Caco-2 (cell line): ENCODE data around the gene RASGRF1. TPM values are rescaled to one million over a fixed set of nuclear protein-coding genes. Genes with fewer than 3 reads are reported as not detected.
"Not testable (repeated sequence)": the region's sequence is repeated elsewhere in the genome, so short reads cannot be mapped to it uniquely, and the experiment has no call there.

ENCODE experiments used
- BruUV-seq: library from RNA; stranded (reverse); fragments of 400-500 nt; replicated peaks from 2 replicates; lab custom pipeline; 2021; lab: Mats Ljungman, UMichigan
- CTCF ChIA-PET: fragments of 300-600 bp; sonication (Branson Sonifier 250); formaldehyde crosslinking; loops from one replicate; lab custom pipeline; 2022; ENCODE audit warnings: antibody characterized with exemption; lab: Charles Lee
- POLR2A ChIA-PET: fragments of 300-600 bp; sonication (Branson Sonifier 250); formaldehyde crosslinking; loops from one replicate; lab custom pipeline; 2022; ENCODE audit warnings: antibody characterized with exemption; lab: Charles Lee
- DNase-seq, 2 experiments: peaks; one replicate each; pipeline versions ENCODE4 v3.0.0 to v3.0.0-alpha.2; 2020 to 2022
- H3K27me3 ChIP-seq: replicated peaks from 2 replicates; pipeline ENCODE4 v1.6.0; 2011; ENCODE audit warnings: low read length; ENCODE audit not compliant: control insufficient read depth, insufficient read depth
- H3K36me3 ChIP-seq: 2 replicates; pipeline ENCODE4 v1.5.1; 2011; ENCODE audit warnings: low read length; ENCODE audit not compliant: control insufficient read depth, insufficient read depth
- H3K4me1 ChIP-seq: fragments of 250-450 bp; sonication (Bioruptor Pico); 2 replicates; pipeline ENCODE4 v1.5.1; 2020; ENCODE audit warnings: mild to moderate bottlenecking
- H3K4me3 ChIP-seq: 2 replicates; pipeline ENCODE4 v1.5.1; 2011; ENCODE audit warnings: low read depth, mild to moderate bottlenecking, control low read depth, low read length
- H3K9me3 ChIP-seq: fragments of 250-450 bp; sonication (Bioruptor Pico); 2 replicates; pipeline ENCODE4 v1.5.1; 2020; ENCODE audit warnings: mild to moderate bottlenecking, moderate library complexity
- H3K27ac Mint-ChIP-seq: one replicate; pipeline ENCODE4 v1.8.0; 2022; ENCODE audit warnings: mixed read lengths; ENCODE audit not compliant: unreplicated experiment
- H3K27me3 Mint-ChIP-seq: one replicate; pipeline ENCODE4 v1.8.0; 2022; ENCODE audit warnings: mixed read lengths; ENCODE audit not compliant: insufficient read depth, unreplicated experiment
- H3K36me3 Mint-ChIP-seq: one replicate; pipeline ENCODE4 v1.8.0; 2022; ENCODE audit warnings: mild to moderate bottlenecking, mixed read lengths; ENCODE audit not compliant: insufficient read depth, unreplicated experiment
- H3K4me1 Mint-ChIP-seq: one replicate; pipeline ENCODE4 v1.8.0; 2022; ENCODE audit warnings: low read depth, mixed read lengths; ENCODE audit not compliant: unreplicated experiment
- H3K4me3 Mint-ChIP-seq: one replicate; pipeline ENCODE4 v1.8.0; 2022; ENCODE audit warnings: mild to moderate bottlenecking, moderate library complexity, mixed read lengths; ENCODE audit not compliant: unreplicated experiment
- H3K9me3 Mint-ChIP-seq: one replicate; pipeline ENCODE4 v1.8.0; 2022; ENCODE audit warnings: mixed read lengths; ENCODE audit not compliant: unreplicated experiment
- intact Hi-C: fragments of 100-400 bp; cut with micrococcal nuclease; formaldehyde crosslinking; loops from one replicate; pipeline ENCODE4 v1.10.0; 2022; ENCODE audit not compliant: unreplicated experiment
- total RNA-seq: library from RNA; stranded (reverse); gene quantifications from 2 replicates; pipeline ENCODE4 v1.2.3, GENCODE V29; 2022
- TF ChIP-seq, protein P1 (sequence below), 2 experiments: fragments of 200-600 bp in 1 of 2; IDR thresholded peaks; 1 replicate in 1 of 2; 2 replicates in 1 of 2; pipeline versions ENCODE4 v1.5.1 to v1.8.0; 2011 to 2022; ENCODE audit warnings: antibody characterized with exemption in 1 of 2, control low read depth in 1 of 2, inconsistent platforms in 1 of 2, low read depth in 1 of 2, low read length in 1 of 2, mild to moderate bottlenecking in 1 of 2, moderate library complexity in 1 of 2; ENCODE audit not compliant: insufficient read depth in 1 of 2, severe bottlenecking in 1 of 2, unreplicated experiment in 1 of 2

The RASGRF1 gene
- total RNA-seq, 1 experiment from 2014 or later: 0.57 TPM

DNA sequence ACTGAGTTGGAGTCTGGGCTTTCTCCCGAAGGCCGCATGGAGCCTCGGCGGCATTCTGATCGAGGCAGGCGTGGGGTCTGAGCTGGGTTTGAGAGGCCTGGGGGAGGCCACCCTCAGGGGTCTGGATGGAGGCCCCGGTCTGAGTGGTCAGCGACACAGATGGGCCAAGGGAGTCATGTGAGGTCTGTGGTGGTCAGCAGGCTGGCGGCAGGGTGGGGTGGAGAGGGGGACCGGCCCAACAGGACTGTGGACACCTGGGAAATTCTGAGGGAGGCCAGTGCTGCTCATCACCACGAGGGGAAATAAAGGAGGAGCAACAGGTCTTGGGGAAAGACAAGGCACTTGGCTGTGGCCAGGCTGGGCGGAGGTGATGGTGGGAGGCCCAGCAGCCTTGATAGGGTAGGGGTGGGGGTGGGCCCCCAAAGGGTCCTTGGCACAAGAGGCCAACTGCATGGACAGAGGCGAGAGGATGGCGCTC, 161.9 kb downstream of the RASGRF1 start:
- no peak for DNase-seq
- POLR2A ChIA-PET: interaction anchor here (0.7 kb wide), 1 partner anchor 20 kb away, joined by 4 read pairs; no protein-coding TSS in a partner anchor

DNA sequence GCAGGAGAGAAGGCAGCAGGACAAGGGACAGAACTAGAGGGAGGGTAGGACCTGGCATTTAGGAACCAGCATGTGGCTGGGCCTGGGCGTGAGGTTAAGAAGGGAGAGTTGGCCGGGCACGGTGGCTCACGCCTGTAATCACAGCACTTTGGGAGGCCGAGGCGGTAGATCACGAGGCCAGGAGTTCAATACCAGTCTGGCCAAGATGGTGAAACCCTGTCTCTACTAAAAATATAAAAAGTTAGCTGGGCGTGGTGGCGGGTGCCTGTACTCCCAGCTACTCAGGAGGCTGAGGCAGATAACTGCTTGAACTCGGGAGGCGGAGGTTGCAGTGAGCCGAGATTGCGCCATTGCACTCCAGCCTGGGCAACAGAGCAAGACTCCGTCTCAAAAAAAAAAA, 162.4 kb downstream of the RASGRF1 start:
- POLR2A ChIA-PET: interaction anchor here (0.7 kb wide), 1 partner anchor 19 kb away, joined by 4 read pairs; no protein-coding TSS in a partner anchor
- H3K4me1 Mint-ChIP-seq, BruUV-seq: not testable (repeated sequence)

More for the DNA sequence above, 161.9 kb downstream of the RASGRF1 start:
- no peak overlapping the region for H3K4me3 ChIP-seq
- H3K27me3 ChIP-seq: no peaks in the 10 kb centered on the region
- H3K4me1 ChIP-seq: no peaks in the 10 kb centered on the region
- H3K27me3 Mint-ChIP-seq: no peaks in the 10 kb centered on the region
- peak overlapping the region; percentile 46 for H3K27ac Mint-ChIP-seq
- H3K36me3 Mint-ChIP-seq: peaks cover 64% of the 10 kb centered on the region
- BruUV-seq: no TSS peak
- TF ChIP-seq, protein P1, sequence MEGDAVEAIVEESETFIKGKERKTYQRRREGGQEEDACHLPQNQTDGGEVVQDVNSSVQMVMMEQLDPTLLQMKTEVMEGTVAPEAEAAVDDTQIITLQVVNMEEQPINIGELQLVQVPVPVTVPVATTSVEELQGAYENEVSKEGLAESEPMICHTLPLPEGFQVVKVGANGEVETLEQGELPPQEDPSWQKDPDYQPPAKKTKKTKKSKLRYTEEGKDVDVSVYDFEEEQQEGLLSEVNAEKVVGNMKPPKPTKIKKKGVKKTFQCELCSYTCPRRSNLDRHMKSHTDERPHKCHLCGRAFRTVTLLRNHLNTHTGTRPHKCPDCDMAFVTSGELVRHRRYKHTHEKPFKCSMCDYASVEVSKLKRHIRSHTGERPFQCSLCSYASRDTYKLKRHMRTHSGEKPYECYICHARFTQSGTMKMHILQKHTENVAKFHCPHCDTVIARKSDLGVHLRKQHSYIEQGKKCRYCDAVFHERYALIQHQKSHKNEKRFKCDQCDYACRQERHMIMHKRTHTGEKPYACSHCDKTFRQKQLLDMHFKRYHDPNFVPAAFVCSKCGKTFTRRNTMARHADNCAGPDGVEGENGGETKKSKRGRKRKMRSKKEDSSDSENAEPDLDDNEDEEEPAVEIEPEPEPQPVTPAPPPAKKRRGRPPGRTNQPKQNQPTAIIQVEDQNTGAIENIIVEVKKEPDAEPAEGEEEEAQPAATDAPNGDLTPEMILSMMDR (IDR thresholded peaks at IDR 0.05; ENCODE audit: insufficient read depth in 1 of 2, low read depth in 1 of 2, low read length in 1 of 2, severe bottlenecking in 1 of 2, unreplicated experiment in 1 of 2): no peak
- H3K4me3 Mint-ChIP-seq: no peak overlapping the region
- CTCF ChIA-PET: interaction anchor here (0.7 kb wide), 1 partner anchor 103 kb away, joined by 3 read pairs; no protein-coding TSS in a partner anchor
- peaks cover 2% of the 10 kb centered on the region; the same call in 1 of the 2 replicates for H3K36me3 ChIP-seq
- H3K9me3 Mint-ChIP-seq: no peaks in the 10 kb centered on the region
- intact Hi-C loops: no loop called here
- no peaks in the 10 kb centered on the region for H3K4me1 Mint-ChIP-seq
- H3K9me3 ChIP-seq: no peaks in the 10 kb centered on the region

DNA sequence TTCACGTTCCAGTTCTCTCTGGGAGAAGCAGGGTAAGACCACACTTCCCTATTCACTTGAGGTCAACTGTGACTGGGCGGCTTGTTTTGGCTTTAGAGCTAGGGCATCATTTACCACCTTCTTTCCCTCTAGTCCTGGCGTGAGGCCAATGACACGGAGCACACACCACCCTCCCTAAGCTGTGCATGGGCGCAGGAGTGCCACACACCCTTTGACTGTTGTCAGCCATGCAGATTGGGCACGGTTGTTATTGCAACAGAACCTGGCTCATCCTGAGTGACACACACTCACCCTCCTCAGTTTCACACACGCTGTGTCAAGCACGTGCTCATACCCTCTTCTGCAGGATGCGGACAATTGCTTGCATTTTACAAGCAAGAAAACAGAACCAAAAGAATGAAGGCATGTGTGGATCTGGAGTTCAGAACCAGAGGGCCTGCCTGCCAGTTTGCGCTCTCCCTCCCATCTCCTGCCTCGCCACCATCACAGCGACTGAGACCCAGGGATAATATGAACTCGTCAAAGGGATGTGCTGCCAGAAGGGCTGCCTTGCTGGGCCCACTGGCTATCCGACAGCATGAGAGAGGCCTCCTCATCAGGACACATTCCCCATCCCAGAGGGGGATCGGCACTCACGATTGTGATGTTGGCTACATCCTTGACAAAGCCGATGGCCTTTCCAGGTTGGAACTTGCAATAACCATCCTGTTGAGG, 163.3 kb downstream of the RASGRF1 start:
- BruUV-seq: TSS peak; percentile 14
- CTCF ChIA-PET: interaction anchor here (1.5 kb wide), 1 partner anchor 52 kb away, joined by 5 read pairs; no protein-coding TSS in a partner anchor
- no peaks in the 10 kb centered on the region for H3K4me1 ChIP-seq

More for the DNA sequence above, 162.4 kb downstream of the RASGRF1 start:
- H3K9me3 Mint-ChIP-seq, H3K27me3 Mint-ChIP-seq, H3K4me3 Mint-ChIP-seq, H3K9me3 ChIP-seq, intact Hi-C loops, H3K36me3 ChIP-seq, H3K4me1 ChIP-seq, DNase-seq, H3K27me3 ChIP-seq, H3K4me3 ChIP-seq: not testable (repeated sequence)
- Mint-ChIP-seq H3K36me3 (peaks cover 60% of the 10 kb centered on the region), H3K27ac (peak overlapping the region; percentile 46)
- CTCF ChIA-PET: interaction anchor here (0.7 kb wide), 1 partner anchor 103 kb away, joined by 3 read pairs; no protein-coding TSS in a partner anchor

More for the DNA sequence above, 163.3 kb downstream of the RASGRF1 start:
- H3K9me3 Mint-ChIP-seq: no peaks in the 10 kb centered on the region
- intact Hi-C loops: no loop called here
- H3K27me3 ChIP-seq: no peaks in the 10 kb centered on the region
- no peaks in the 10 kb centered on the region for H3K9me3 ChIP-seq
- no peak for DNase-seq
- TF ChIP-seq, protein P1 (IDR thresholded peaks at IDR 0.05; ENCODE audit: insufficient read depth in 1 of 2, low read depth in 1 of 2, low read length in 1 of 2, severe bottlenecking in 1 of 2, unreplicated experiment in 1 of 2): no peak
- no peak overlapping the region for H3K27ac Mint-ChIP-seq
- POLR2A ChIA-PET: no interaction called here
- H3K4me3 Mint-ChIP-seq: no peak overlapping the region
- H3K4me1 Mint-ChIP-seq: no peaks in the 10 kb centered on the region
- peaks cover 65% of the 10 kb centered on the region for H3K36me3 Mint-ChIP-seq
- no peaks in the 10 kb centered on the region for H3K27me3 Mint-ChIP-seq
- H3K36me3 ChIP-seq: peaks cover 2% of the 10 kb centered on the region; the same call in 1 of the 2 replicates
- no peak overlapping the region for H3K4me3 ChIP-seq
